ENCODE results near the gene SSH3. TPM values are rescaled to one million over a fixed set of nuclear protein-coding genes. Genes with fewer than 3 reads are reported as not detected.

SSH3 gene
- total and polyA plus RNA-seq, 2 of the 8 experiments (the other 6 are each of a cell fraction or from before 2014, with no cell fraction given) = 16.9 to 19.8 TPM

GRCh38 chr11:67273260-67273990 lies 29.9 kb upstream of the SSH3 start:
- DNase-seq (ENCODE audit: low read depth in 1 of 2, low spot score in 2 of 2) (no peak), FAIRE-seq (no peak)
- Histone ChIP-seq H2BK120ac (replicated peaks; ENCODE audit: low read depth, low read length) (no peak overlapping the region), H3K23ac (ENCODE audit: insufficient read length) (no peak overlapping the region), H3K18ac (ENCODE audit: extremely low read depth, low read length) (no peak overlapping the region), H2AFZ (ENCODE audit: low read length) (no peak overlapping the region), H3K36me3 (ENCODE audit: control insufficient read depth in 2 of 4, insufficient read depth in 4 of 4, low read length in 3 of 4) (peaks cover 0 to 3% (median 0%) of the 10 kb centered on the region in 4 experiments; a peak in 2 of 8 replicates), H3K4me2 (ENCODE audit: insufficient read depth in 1 of 2, low read depth in 2 of 2, low read length in 2 of 2) (no peak overlapping the region), H4K91ac (replicated peaks; ENCODE audit: insufficient read length, low read length) (peak overlapping the region; percentile 9), H4K20me1 (replicated peaks in 1 of 2; ENCODE audit: control insufficient read depth in 1 of 2, insufficient read depth in 2 of 2, low read length in 2 of 2) (peaks cover 15 to 31% of the 10 kb centered on the region in 2 experiments), H2AK5ac (ENCODE audit: low read depth, low read length) (no peak overlapping the region), H2BK20ac (ENCODE audit: low read length) (no peak overlapping the region), H3K4me1 (replicated peaks in 1 of 4; ENCODE audit: control insufficient read depth in 3 of 4, insufficient read depth in 4 of 4, low read length in 3 of 4) (peaks cover 8 to 47% (median 35%) of the 10 kb centered on the region in 4 experiments), H3K4ac (replicated peaks; ENCODE audit: insufficient read length, low read depth, low read length) (no peak overlapping the region), H2BK12ac (ENCODE audit: low read depth, low read length) (no peak overlapping the region), H3K14ac (ENCODE audit: insufficient read length) (no peak overlapping the region), H2BK5ac (ENCODE audit: low read depth, low read length) (no peak overlapping the region; the same call in 1 of the 2 replicates), H3K56ac (replicated peaks; ENCODE audit: insufficient read length, low read depth, low read length) (no peak overlapping the region), H3K79me1 (ENCODE audit: low read depth, low read length) (peaks cover 24% of the 10 kb centered on the region), H3K79me2 (ENCODE audit: control insufficient read depth in 1 of 2, insufficient read depth in 2 of 2, low read length in 2 of 2) (peaks cover 0 to 66% of the 10 kb centered on the region in 2 experiments; a peak in 3 of 4 replicates), H2BK15ac (ENCODE audit: low read length) (0 out of 2 replicates have a peak overlapping the region, but pooled peaks have one; percentile 29), H3K23me2 (ENCODE audit: low read depth, low read length) (no peaks in the 10 kb centered on the region; the same call in 1 of the 2 replicates), H3K27ac (ENCODE audit: low read depth, low read length) (no peak overlapping the region), H3K27me3 (replicated peaks in 1 of 4; ENCODE audit: control insufficient read depth in 3 of 4, extremely low read depth in 1 of 4, insufficient read depth in 3 of 4, low read length in 3 of 4) (no peaks in the 10 kb centered on the region), H3K9me3 (ENCODE audit: insufficient read depth in 2 of 2, low read depth in 1 of 2, low read length in 1 of 2) (no peaks in the 10 kb centered on the region), H4K5ac (ENCODE audit: insufficient read length, low read depth, low read length) (no peak overlapping the region), H3K9ac (replicated peaks in 1 of 4; ENCODE audit: extremely low read depth in 1 of 4, low read depth in 3 of 4, low read length in 3 of 4) (no peak overlapping the region), H4K8ac (ENCODE audit: extremely low read depth, insufficient read depth, low read length) (no peak overlapping the region), H3K4me3 (ENCODE audit: extremely low read depth in 1 of 4, insufficient read depth in 2 of 4, low read depth in 3 of 4, low read length in 4 of 4) (no peak overlapping the region)
- CTCF ChIA-PET (ENCODE audit: partially characterized antibody) = interaction anchor here (2.9 to 13.0 kb wide), 3 partner anchors 11 to 45 kb away, joined by 14 to 186 read pairs (median 28); partner anchors contain the start of gene ANKRD13D
- POLR2A ChIA-PET (ENCODE audit: partially characterized antibody) = interaction anchor here (0.6 to 4.2 kb wide), 5 partner anchors 10 to 131 kb away, joined by 3 to 20 read pairs (median 3); partner anchors contain the start of genes ANKRD13D and SSH3
- 86% methylated on average over 14 of the region's 14 CpGs; no CpG with 5 or more reads in 1 of the 2 experiments for WGBS, 2 experiments (ENCODE audit: extremely low coverage in 1 of 2, insufficient coverage in 1 of 2, insufficient read length in 1 of 2, insufficient replicate concordance in 2 of 2, low coverage in 1 of 2, low lambda C conversion rate in 2 of 2, missing lambda C conversion rate in 1 of 2)
- TF ChIP-seq ZNF274 (IDR thresholded peaks at IDR 0.05; ENCODE audit: borderline replicate concordance, extremely low read depth, low read length) = no peak
- TF ChIP-seq SAP30 (IDR thresholded peaks at IDR 0.05; ENCODE audit: insufficient read depth, insufficient replicate concordance, low read length) = no peak
- TF ChIP-seq BRCA1 (IDR thresholded peaks at IDR 0.05; ENCODE audit: low read depth, low read length) = no peak
- no peak for TF ChIP-seq RFX5 (IDR thresholded peaks at IDR 0.05; ENCODE audit: borderline replicate concordance, low read depth, low read length)
- no peak for TF ChIP-seq E2F6 (IDR thresholded peaks at IDR 0.05)
- no peak for TF ChIP-seq SP2 (IDR thresholded peaks at IDR 0.05; ENCODE audit: low read length)
- no peak for TF ChIP-seq CBX5 (IDR thresholded peaks at IDR 0.05; ENCODE audit: low read depth, low read length)
- TF ChIP-seq CHD1 (IDR thresholded peaks at IDR 0.05; ENCODE audit: low read depth, low read length) = no peak
- no peak for TF ChIP-seq JUND (IDR thresholded peaks at IDR 0.05; ENCODE audit: low read length)
